BE2C (cell line): ENCODE results near the gene CUZD1.

Experiments used
- DNase-seq: peaks from one replicate; pipeline ENCODE4 v3.0.0-alpha.2; 2020
- H3K27me3 ChIP-seq: fragments of 250-450 bp; sonication (Bioruptor Pico); 2 replicates; pipeline ENCODE4 v1.5.1; 2020; ENCODE audit warnings: mild to moderate bottlenecking
- H3K36me3 ChIP-seq: fragments of 250-450 bp; sonication (Bioruptor Pico); 2 replicates; pipeline ENCODE4 v1.5.1; 2020; ENCODE audit warnings: mild to moderate bottlenecking
- H3K4me1 ChIP-seq: fragments of 250-450 bp; sonication (Bioruptor Pico); 2 replicates; pipeline ENCODE4 v1.5.1; 2020
- H3K4me3 ChIP-seq: 2 replicates; pipeline ENCODE4 v1.5.1; 2011; ENCODE audit warnings: low read depth, low read length
- H3K9me3 ChIP-seq: fragments of 250-450 bp; sonication (Bioruptor Pico); 2 replicates; pipeline ENCODE4 v1.5.1; 2020
- TF ChIP-seq, protein P1 (sequence below): IDR thresholded peaks from 2 replicates; pipeline ENCODE4 v1.5.1; 2012; ENCODE audit warnings: mild to moderate bottlenecking, low read depth, low read length

The CUZD1 gene

GRCh38 chr10:122841569-122841968, 4.1 kb downstream of the CUZD1 start:
- no peak overlapping the region for H3K4me3 ChIP-seq
- H3K36me3 ChIP-seq = peaks cover 4% of the 10 kb centered on the region; the same call in 1 of the 2 replicates
- H3K4me1 ChIP-seq = no peaks in the 10 kb centered on the region
- TF ChIP-seq, protein P1, sequence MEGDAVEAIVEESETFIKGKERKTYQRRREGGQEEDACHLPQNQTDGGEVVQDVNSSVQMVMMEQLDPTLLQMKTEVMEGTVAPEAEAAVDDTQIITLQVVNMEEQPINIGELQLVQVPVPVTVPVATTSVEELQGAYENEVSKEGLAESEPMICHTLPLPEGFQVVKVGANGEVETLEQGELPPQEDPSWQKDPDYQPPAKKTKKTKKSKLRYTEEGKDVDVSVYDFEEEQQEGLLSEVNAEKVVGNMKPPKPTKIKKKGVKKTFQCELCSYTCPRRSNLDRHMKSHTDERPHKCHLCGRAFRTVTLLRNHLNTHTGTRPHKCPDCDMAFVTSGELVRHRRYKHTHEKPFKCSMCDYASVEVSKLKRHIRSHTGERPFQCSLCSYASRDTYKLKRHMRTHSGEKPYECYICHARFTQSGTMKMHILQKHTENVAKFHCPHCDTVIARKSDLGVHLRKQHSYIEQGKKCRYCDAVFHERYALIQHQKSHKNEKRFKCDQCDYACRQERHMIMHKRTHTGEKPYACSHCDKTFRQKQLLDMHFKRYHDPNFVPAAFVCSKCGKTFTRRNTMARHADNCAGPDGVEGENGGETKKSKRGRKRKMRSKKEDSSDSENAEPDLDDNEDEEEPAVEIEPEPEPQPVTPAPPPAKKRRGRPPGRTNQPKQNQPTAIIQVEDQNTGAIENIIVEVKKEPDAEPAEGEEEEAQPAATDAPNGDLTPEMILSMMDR = no peak
- no peaks in the 10 kb centered on the region for H3K9me3 ChIP-seq
- H3K27me3 ChIP-seq = no peaks in the 10 kb centered on the region
- no peak for DNase-seq

GRCh38 chr10:122839505-122839904, 6.2 kb downstream of the CUZD1 start:
- TF ChIP-seq, protein P1 = no peak
- H3K9me3 ChIP-seq = no peaks in the 10 kb centered on the region
- H3K36me3 ChIP-seq = 0 out of 2 replicates have a peak, but pooled peaks cover 3% of the 10 kb centered on the region
- H3K4me3 ChIP-seq = no peak overlapping the region
- H3K4me1 ChIP-seq = no peaks in the 10 kb centered on the region
- H3K27me3 ChIP-seq = no peaks in the 10 kb centered on the region
- no peak for DNase-seq

DNA sequence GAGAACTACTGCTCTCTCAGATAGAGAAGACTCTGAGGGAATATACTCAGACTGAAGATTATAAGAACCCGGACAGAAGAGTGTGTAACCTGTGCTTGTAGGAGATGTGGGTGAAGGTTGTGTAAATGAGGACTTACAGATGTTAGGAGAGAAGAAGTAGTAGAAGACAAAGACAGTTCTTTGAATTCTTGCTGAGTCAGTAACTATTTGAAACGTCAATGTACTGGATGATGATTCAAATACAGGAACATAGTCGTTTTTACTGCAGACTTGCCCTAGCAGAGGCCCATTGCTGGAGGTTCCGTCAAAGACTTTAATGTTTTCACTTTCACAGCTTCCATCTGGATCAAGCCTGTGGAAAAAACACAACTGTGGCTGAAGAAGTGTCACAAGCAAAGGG, 6.8 kb downstream of the CUZD1 start:
- Histone ChIP-seq H3K4me1 (no peaks in the 10 kb centered on the region), H3K4me3 (no peak overlapping the region), H3K27me3 (no peaks in the 10 kb centered on the region), H3K36me3 (0 out of 2 replicates have a peak, but pooled peaks cover 3% of the 10 kb centered on the region), H3K9me3 (no peaks in the 10 kb centered on the region)
- TF ChIP-seq, protein P1 = no peak
- DNase-seq = no peak

DNA sequence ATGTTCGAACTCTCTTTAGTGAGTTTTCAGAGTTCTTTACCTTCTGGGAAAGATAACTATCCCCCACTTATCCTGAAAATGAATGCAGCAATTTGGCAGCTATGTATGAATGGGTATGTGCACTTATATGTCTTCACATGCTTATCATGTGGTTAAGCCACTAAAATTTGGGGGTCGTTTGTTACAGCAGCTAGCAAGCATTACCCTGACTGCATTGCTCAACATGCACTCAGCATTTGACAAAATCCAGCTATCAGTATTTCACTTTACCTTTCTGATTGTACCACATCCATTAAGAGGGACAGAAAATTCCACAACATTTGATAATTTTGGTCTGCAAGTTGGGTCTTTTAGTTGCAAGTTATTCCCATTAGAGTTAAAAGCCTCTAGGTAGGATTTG, 9.7 kb downstream of the CUZD1 start:
- H3K36me3 ChIP-seq = 0 out of 2 replicates have a peak, but pooled peaks cover 3% of the 10 kb centered on the region
- H3K4me3 ChIP-seq = no peak overlapping the region
- no peaks in the 10 kb centered on the region for H3K4me1 ChIP-seq
- TF ChIP-seq, protein P1 = no peak
- no peaks in the 10 kb centered on the region for H3K27me3 ChIP-seq
- no peaks in the 10 kb centered on the region for H3K9me3 ChIP-seq
- DNase-seq = no peak

- H3K4me3 ChIP-seq = no peak overlapping the region
- TF ChIP-seq, protein P1 = no peak
- no peak for DNase-seq
- no peaks in the 10 kb centered on the region for H3K4me1 ChIP-seq
- H3K9me3 ChIP-seq = no peaks in the 10 kb centered on the region
- H3K27me3 ChIP-seq = peaks cover 20% of the 10 kb centered on the region
- 0 out of 2 replicates have a peak, but pooled peaks cover 3% of the 10 kb centered on the region for H3K36me3 ChIP-seq
Measured at GRCh38 chr10:122830965-122831353, 14.7 kb downstream of the CUZD1 start.

DNA sequence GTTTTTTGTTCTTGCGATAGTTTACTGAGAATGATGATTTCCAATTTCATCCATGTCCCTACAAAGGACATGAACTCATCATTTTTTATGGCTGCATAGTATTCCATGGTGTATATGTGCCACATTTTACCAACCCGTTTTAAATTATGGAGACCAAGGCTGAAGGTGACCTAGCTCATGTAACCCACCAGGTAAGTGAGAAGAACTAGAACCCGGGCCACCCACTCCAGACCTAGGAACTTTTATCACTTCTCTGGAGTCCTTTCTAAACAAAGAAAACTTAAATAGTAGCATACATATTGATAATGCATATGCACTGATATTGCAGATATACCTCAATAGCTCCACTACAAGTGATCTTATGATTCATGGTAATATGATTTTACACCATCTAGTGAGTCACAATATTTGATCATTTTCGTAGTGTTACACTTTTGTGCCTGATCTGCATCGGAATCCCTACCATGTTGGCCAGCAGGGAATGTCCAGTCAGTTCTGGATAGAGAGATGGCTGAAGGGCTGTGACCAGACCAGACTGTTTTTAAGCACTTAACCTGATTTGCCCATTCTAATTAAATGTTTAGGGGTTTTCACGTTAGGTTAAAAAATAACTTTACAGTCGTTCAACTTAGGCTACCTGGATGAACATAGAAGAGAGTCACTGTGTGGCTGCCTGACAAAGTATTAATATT, 15.2 kb downstream of the CUZD1 start:
- Histone ChIP-seq H3K9me3 (no peaks in the 10 kb centered on the region), H3K27me3 (peaks cover 20% of the 10 kb centered on the region), H3K36me3 (0 out of 2 replicates have a peak, but pooled peaks cover 3% of the 10 kb centered on the region), H3K4me3 (no peak overlapping the region), H3K4me1 (no peaks in the 10 kb centered on the region)
- DNase-seq = no peak
- TF ChIP-seq, protein P1 = no peak
